DOHH2 (cell line): ENCODE measurements around the gene IL18.

Experiments used
- H3F3A ChIP-seq: fragments of 200-600 bp; sonication (generic), shearing (Covaris generic); 2 replicates; pipeline ENCODE4 v1.6.0; 2016; ENCODE audit warnings: antibody characterized with exemption, mild to moderate bottlenecking; ENCODE audit not compliant: control insufficient read depth, insufficient read depth
- H3K27ac ChIP-seq: fragments of 200-600 bp; sonication (generic); 2 replicates; pipeline ENCODE4 v1.5.1; 2014; ENCODE audit warnings: low read depth, mild to moderate bottlenecking, low read length, moderate library complexity
- H3K27me3 ChIP-seq: fragments of 200-600 bp; sonication (generic); 2 replicates; pipeline ENCODE4 v1.6.1; 2014; ENCODE audit warnings: mild to moderate bottlenecking, low read length, mixed read lengths; ENCODE audit not compliant: control insufficient read depth
- H3K36me3 ChIP-seq: fragments of 200-600 bp; sonication (generic); 2 replicates; pipeline ENCODE4 v1.6.1; 2014; ENCODE audit warnings: mild to moderate bottlenecking, low read length, moderate library complexity, mixed read lengths; ENCODE audit not compliant: control insufficient read depth
- H3K4me1 ChIP-seq: fragments of 200-600 bp; sonication (generic); 2 replicates; pipeline ENCODE4 v1.6.1; 2014; ENCODE audit warnings: mild to moderate bottlenecking, low read length, mixed read lengths; ENCODE audit not compliant: control insufficient read depth
- H3K4me2 ChIP-seq: fragments of 200-600 bp; sonication (generic); 2 replicates; pipeline ENCODE4 v1.6.0; 2014; ENCODE audit warnings: mild to moderate bottlenecking, low read length, moderate library complexity
- H3K4me3 ChIP-seq: fragments of 200-600 bp; sonication (generic); 2 replicates; pipeline ENCODE4 v1.5.1; 2014; ENCODE audit warnings: mild to moderate bottlenecking, low read length, mixed read lengths
- H3K79me2 ChIP-seq: fragments of 200-600 bp; sonication (generic); 2 replicates; pipeline ENCODE4 v1.6.1; 2014; ENCODE audit warnings: mild to moderate bottlenecking, low read length, mixed read lengths; ENCODE audit not compliant: control insufficient read depth
- H3K9me2 ChIP-seq: fragments of 200-600 bp; sonication (generic); replicated peaks from 2 replicates; pipeline ENCODE4 v1.6.1; 2014; ENCODE audit warnings: mild to moderate bottlenecking, low read length, mixed read lengths; ENCODE audit not compliant: control insufficient read depth
- H3K9me3 ChIP-seq: fragments of 200-600 bp; sonication (generic); 2 replicates; pipeline ENCODE4 v1.6.1; 2014; ENCODE audit warnings: antibody characterized with exemption, low read length, mixed read lengths; ENCODE audit not compliant: control insufficient read depth, insufficient read depth
- H4K20me1 ChIP-seq: fragments of 200-600 bp; sonication (generic); 2 replicates; pipeline ENCODE4 v1.6.0; 2014; ENCODE audit warnings: low read depth, mild to moderate bottlenecking, antibody characterized with exemption, low read length, moderate library complexity; ENCODE audit not compliant: control insufficient read depth, insufficient read depth
- EZH2phosphoT487 ChIP-seq: fragments of 200-600 bp; sonication (generic); IDR thresholded peaks from 2 replicates; pipeline ENCODE4 v1.6.1; 2017; ENCODE audit warnings: borderline replicate concordance, mild to moderate bottlenecking, antibody characterized with exemption, low read length, moderate library complexity, mixed read lengths
- TF ChIP-seq, protein P1 (sequence below): fragments of 200-600 bp; sonication (generic); IDR thresholded peaks from one replicate; pipeline ENCODE4 v1.5.1; 2014; ENCODE audit warnings: antibody characterized with exemption, mild to moderate bottlenecking, low read depth, low read length; ENCODE audit not compliant: poor library complexity, severe bottlenecking

The IL18 gene

DNA sequence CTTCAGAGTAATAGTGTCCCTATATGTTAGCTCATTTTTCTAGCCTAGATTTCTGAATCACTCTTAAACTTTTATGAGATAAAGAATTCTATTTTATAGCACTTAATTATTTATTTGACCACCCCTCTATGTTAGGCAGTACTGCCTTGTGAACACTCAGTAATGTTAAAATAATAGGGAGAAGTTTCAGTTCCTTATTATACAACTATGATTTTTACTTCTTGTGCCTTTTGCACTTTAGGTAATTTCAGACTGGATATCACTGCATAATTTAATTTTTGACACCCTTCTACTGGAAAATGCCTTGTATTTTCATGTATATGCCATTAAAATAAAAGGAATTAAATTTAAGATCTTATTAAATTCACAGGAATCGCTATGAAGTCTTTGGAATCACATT is 14.5 kb upstream of the IL18 start:
- Histone ChIP-seq H3K9me3 (no peaks in the 10 kb centered on the region), H3K27ac (no peak overlapping the region), H3K4me1 (peaks cover 4% of the 10 kb centered on the region), H4K20me1 (no peaks in the 10 kb centered on the region), H3F3A (no peaks in the 10 kb centered on the region), H3K4me3 (no peak overlapping the region), H3K9me2 (no peaks in the 10 kb centered on the region), H3K36me3 (no peaks in the 10 kb centered on the region), H3K27me3 (peaks cover 6% of the 10 kb centered on the region), H3K4me2 (no peak overlapping the region), H3K79me2 (no peaks in the 10 kb centered on the region)
- no peak for TF ChIP-seq EZH2phosphoT487
- TF ChIP-seq, protein P1, sequence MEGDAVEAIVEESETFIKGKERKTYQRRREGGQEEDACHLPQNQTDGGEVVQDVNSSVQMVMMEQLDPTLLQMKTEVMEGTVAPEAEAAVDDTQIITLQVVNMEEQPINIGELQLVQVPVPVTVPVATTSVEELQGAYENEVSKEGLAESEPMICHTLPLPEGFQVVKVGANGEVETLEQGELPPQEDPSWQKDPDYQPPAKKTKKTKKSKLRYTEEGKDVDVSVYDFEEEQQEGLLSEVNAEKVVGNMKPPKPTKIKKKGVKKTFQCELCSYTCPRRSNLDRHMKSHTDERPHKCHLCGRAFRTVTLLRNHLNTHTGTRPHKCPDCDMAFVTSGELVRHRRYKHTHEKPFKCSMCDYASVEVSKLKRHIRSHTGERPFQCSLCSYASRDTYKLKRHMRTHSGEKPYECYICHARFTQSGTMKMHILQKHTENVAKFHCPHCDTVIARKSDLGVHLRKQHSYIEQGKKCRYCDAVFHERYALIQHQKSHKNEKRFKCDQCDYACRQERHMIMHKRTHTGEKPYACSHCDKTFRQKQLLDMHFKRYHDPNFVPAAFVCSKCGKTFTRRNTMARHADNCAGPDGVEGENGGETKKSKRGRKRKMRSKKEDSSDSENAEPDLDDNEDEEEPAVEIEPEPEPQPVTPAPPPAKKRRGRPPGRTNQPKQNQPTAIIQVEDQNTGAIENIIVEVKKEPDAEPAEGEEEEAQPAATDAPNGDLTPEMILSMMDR = no peak

DNA sequence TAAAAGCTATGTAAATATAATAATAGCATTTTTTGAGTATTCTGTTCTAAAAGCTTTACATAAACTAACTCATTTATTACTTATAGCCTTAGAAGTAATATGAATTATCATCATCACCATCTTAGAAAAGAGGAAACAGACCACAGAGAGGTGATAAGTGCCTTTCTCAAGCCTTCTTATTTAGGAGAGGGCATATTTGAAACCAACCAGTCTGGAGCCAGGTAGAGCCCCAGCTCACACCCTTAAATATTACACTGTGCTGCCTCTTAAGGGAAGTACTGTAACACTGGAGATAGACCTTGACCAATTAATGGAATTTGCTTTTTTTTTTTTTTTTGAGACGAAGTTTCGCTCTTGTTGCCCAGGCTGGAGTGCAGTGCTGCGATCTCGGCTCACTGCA is 13.7 kb upstream of the IL18 start:
- no peak overlapping the region for H3K4me2 ChIP-seq
- peaks cover 6% of the 10 kb centered on the region for H3K27me3 ChIP-seq
- H3K27ac ChIP-seq = no peak overlapping the region
- no peaks in the 10 kb centered on the region for H3K9me2 ChIP-seq
- no peaks in the 10 kb centered on the region for H3K36me3 ChIP-seq
- no peaks in the 10 kb centered on the region for H3K79me2 ChIP-seq
- no peaks in the 10 kb centered on the region for H4K20me1 ChIP-seq
- TF ChIP-seq, protein P1 = no peak
- TF ChIP-seq EZH2phosphoT487 = no peak
- no peaks in the 10 kb centered on the region for H3F3A ChIP-seq
- H3K9me3 ChIP-seq = no peaks in the 10 kb centered on the region
- no peak overlapping the region for H3K4me3 ChIP-seq
- peaks cover 4% of the 10 kb centered on the region for H3K4me1 ChIP-seq

DNA sequence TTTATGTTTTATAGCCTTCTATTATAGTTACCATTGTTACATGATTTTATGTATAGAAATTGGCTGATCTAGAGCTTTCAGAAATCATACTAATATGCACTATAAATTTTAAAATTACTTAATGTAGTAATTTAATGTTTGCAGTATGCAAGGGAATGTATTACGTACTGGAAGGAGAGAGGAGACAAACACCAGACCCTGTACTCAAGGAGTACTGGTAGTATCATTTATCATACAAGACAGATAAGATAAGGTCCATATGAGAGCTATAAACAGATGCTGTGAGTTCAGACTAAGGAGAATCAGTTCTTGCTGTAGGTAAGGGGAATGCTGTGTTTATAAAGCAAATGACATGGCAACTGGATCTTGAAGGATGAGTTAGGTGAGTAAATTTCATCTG is 12.2 kb upstream of the IL18 start:
- Histone ChIP-seq H3K4me2 (no peak overlapping the region), H3K27me3 (peaks cover 6% of the 10 kb centered on the region), H3K9me3 (no peaks in the 10 kb centered on the region), H3F3A (no peaks in the 10 kb centered on the region), H3K36me3 (no peaks in the 10 kb centered on the region), H3K4me1 (peaks cover 4% of the 10 kb centered on the region), H3K27ac (no peak overlapping the region), H3K9me2 (no peaks in the 10 kb centered on the region), H3K4me3 (no peak overlapping the region), H3K79me2 (no peaks in the 10 kb centered on the region), H4K20me1 (no peaks in the 10 kb centered on the region)
- TF ChIP-seq EZH2phosphoT487 = no peak
- TF ChIP-seq, protein P1 = no peak

DNA sequence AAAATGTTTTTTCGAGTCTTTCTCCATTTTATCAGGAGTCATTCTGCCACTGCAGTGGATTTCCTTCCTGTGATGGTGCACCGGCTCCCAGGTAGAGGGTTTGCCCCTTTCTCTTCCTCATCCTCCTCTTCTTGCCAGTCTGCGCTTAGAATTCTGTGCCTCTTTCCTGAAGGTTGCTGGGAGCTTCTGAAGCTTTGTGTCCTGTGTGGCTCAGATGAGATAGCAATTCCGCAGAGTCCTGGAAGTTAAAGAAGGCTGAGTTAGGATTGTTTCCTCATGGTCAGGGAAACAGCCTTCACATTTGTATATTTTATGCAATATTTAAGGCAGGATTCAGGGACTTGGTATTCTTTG is 11.7 kb upstream of the IL18 start:
- H3K27ac ChIP-seq = no peak overlapping the region
- peak overlapping the region; percentile 56 for H3K4me3 ChIP-seq
- peak overlapping the region; percentile 62 for H3K4me2 ChIP-seq

More for the DNA sequence above, 11.7 kb upstream of the IL18 start:
- Histone ChIP-seq H3K9me3 (no peaks in the 10 kb centered on the region), H3F3A (no peaks in the 10 kb centered on the region), H3K4me1 (peaks cover 4% of the 10 kb centered on the region), H3K36me3 (no peaks in the 10 kb centered on the region), H3K9me2 (no peaks in the 10 kb centered on the region), H3K79me2 (no peaks in the 10 kb centered on the region), H4K20me1 (no peaks in the 10 kb centered on the region), H3K27me3 (peaks cover 6% of the 10 kb centered on the region)
- TF ChIP-seq, protein P1 = no peak
- TF ChIP-seq EZH2phosphoT487 = no peak
